Measurements from ENCODE around the gene RBM44. TPM values are rescaled to one million over a fixed set of nuclear protein-coding genes. Genes with fewer than 3 reads are reported as not detected.
"Not testable (repeated sequence)": the region's sequence is repeated elsewhere in the genome, so short reads cannot be mapped to it uniquely, and the experiment has no call there.

The RBM44 gene
- total RNA-seq, 1 donor from 2014 or later, result 0.69 TPM

- Mint-ChIP-seq H3K27me3 (ENCODE audit: low read depth) (peaks cover 9% of the 10 kb centered on the region), H3K4me3 (no peak overlapping the region), H3K27ac (no peak overlapping the region), H3K4me1 (peaks cover 7% of the 10 kb centered on the region), H3K36me3 (no peaks in the 10 kb centered on the region), H3K9me3 (peaks cover 3% of the 10 kb centered on the region)
- no peak for DNase-seq (ENCODE audit: low spot score in 2 of 2, unreplicated experiment in 2 of 2)
- no peak for TF ChIP-seq CTCF (IDR thresholded peaks at IDR 0.05; ENCODE audit: unreplicated experiment)
These were observed 36.8 kb downstream of the RBM44 start for GRCh38 chr2:237835372-237835771.

- H3K27me3 Mint-ChIP-seq (ENCODE audit: low read depth), result peaks cover 15% of the 10 kb centered on the region
- no peak for DNase-seq (ENCODE audit: low spot score in 2 of 2, unreplicated experiment in 2 of 2)
- no peaks in the 10 kb centered on the region for H3K4me1 Mint-ChIP-seq
- TF ChIP-seq CTCF (IDR thresholded peaks at IDR 0.05; ENCODE audit: unreplicated experiment), result no peak
- H3K27ac Mint-ChIP-seq, result no peak overlapping the region
- no peaks in the 10 kb centered on the region for H3K36me3 Mint-ChIP-seq
- peaks cover 21% of the 10 kb centered on the region for H3K9me3 Mint-ChIP-seq
- no peak overlapping the region for H3K4me3 Mint-ChIP-seq
These were observed 42.5 kb downstream of the RBM44 start for GRCh38 chr2:237841051-237841450.

GRCh38 chr2:237848940-237849339 is 50.4 kb downstream of the RBM44 start:
- Mint-ChIP-seq H3K9me3 (peaks cover 22% of the 10 kb centered on the region), H3K27me3 (ENCODE audit: low read depth) (peaks cover 26% of the 10 kb centered on the region)
- not testable (repeated sequence) for H3K4me3 Mint-ChIP-seq; DNase-seq (ENCODE audit: low spot score in 2 of 2, unreplicated experiment in 2 of 2); H3K4me1 Mint-ChIP-seq; H3K36me3 Mint-ChIP-seq; H3K27ac Mint-ChIP-seq

GRCh38 chr2:237854295-237854694 is 55.7 kb downstream of the RBM44 start:
- Mint-ChIP-seq H3K27ac (no peak overlapping the region), H3K9me3 (no peaks in the 10 kb centered on the region), H3K36me3 (no peaks in the 10 kb centered on the region), H3K4me3 (no peak overlapping the region), H3K4me1 (peaks cover 8% of the 10 kb centered on the region), H3K27me3 (ENCODE audit: low read depth) (peaks cover 55% of the 10 kb centered on the region)
- no peak for DNase-seq (ENCODE audit: low spot score in 2 of 2, unreplicated experiment in 2 of 2)
- no peak for TF ChIP-seq CTCF (IDR thresholded peaks at IDR 0.05; ENCODE audit: unreplicated experiment)

- Mint-ChIP-seq H3K4me1 (peaks cover 20% of the 10 kb centered on the region), H3K27me3 (ENCODE audit: low read depth) (peaks cover 80% of the 10 kb centered on the region)
These were observed 59.2 kb downstream of the RBM44 start for GRCh38 chr2:237857791-237858190.

More at GRCh38 chr2:237857791-237858190, 59.2 kb downstream of the RBM44 start:
- H3K36me3 Mint-ChIP-seq, result no peaks in the 10 kb centered on the region
- no peaks in the 10 kb centered on the region for H3K9me3 Mint-ChIP-seq
- no peak overlapping the region for H3K27ac Mint-ChIP-seq
- H3K4me3 Mint-ChIP-seq, result no peak overlapping the region
- TF ChIP-seq CTCF (IDR thresholded peaks at IDR 0.05; ENCODE audit: unreplicated experiment), result no peak
- DNase-seq (ENCODE audit: low spot score in 2 of 2, unreplicated experiment in 2 of 2), result no peak
